Measurements from ENCODE around the gene HOXD1.

Gene HOXD1

GRCh38 chr2:176187899-176188773 is at the start of gene HOXD1:
Gene HOXD1, plus strand, starts transcription at chr2:176188668. Its CDS starts 134 bp downstream, at chr2:176188802.
- no peak for TF ChIP-seq ZNF274 (IDR thresholded peaks at IDR 0.05; ENCODE audit: low read depth, low read length)
- peak within 1 kb of the TSS; percentile 43 for H3K4me3 ChIP-seq (ENCODE audit: low read length)

DNA sequence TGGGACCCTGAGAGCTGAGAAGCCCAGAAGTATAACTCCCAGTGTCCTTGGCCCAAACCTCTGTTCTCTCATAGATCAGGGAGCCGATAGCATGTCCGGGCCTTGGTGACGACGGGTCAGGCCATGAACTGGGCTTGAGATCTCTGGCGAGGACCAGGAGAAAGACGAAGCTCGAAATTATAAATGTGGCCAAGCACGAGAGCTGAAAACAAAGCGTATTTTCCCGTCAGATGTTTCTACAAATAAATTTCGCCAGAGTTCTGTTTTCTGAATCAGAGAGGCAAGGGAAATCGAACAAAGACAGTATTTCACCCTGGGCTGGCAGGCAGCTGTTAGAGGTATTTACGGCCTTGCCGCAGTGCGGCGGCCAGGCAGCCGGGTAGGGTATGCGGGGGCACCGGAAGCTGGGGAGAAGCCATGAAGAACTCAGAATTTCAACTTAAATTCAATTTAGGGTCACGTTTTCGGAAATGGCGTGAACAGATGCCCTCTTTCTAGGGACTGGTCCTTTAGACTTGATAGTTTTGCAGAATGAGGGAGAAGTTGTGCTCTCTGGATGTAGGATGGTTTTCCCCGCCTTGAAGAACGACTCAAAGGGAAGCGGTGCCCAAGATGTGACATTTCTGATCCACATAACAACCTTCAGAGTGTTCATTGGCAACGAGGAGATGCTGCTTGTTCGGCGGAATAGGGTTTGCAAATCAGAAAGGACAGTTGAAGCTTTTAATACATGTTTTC is 49.4 kb upstream of the HOXD1 start:
- H3K4me3 ChIP-seq (ENCODE audit: low read length), result no peak overlapping the region
- TF ChIP-seq ZNF274 (IDR thresholded peaks at IDR 0.05; ENCODE audit: low read depth, low read length), result no peak

DNA sequence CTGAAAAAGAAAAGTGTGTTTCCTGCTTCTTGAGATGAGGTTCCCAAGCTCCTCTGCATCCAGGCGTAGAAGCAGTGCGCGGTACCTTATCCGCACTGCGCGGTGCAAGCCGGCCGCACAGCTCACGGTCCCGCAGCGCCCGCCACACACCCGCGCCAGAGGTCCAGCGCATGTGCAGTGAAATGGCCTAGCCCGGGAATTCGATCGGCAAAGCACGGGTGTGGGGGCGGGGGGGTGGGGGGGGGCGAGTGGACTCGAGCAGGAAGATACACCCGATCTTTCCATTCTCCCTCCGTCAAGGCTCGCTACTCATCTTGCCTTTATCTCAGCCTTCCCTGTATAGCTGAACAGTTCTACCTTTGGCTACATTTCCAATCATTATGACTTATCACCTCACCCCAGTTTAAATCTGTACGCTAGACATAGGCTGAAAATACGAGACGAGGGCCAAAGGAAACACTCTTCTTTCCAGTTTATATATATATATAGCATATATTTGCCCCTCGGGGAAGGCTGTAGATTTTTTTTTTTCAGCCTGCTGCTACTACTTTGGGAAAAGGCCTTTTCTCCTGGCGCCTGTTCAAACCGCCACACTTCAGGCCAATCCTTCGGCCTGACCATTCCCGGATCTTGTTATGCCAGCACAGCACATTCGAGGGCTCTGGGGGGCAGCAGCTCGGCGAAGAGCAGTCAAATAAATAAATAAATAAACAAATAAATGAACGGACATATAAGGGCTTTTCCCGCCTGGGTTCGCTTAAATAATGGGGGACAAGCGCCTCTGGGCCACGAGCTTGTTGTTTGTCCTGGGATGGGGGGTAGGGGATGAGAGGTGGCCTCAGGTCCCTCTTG is 48.6 kb upstream of the HOXD1 start:
- H3K4me3 ChIP-seq (ENCODE audit: low read length), result peak overlapping the region; percentile 12; the same call in 1 of the 2 replicates
- no peak for TF ChIP-seq ZNF274 (IDR thresholded peaks at IDR 0.05; ENCODE audit: low read depth, low read length)

GRCh38 chr2:176140513-176141317 is 47.8 kb upstream of the HOXD1 start:
- no peak for TF ChIP-seq ZNF274 (IDR thresholded peaks at IDR 0.05; ENCODE audit: low read depth, low read length)
- H3K4me3 ChIP-seq (ENCODE audit: low read length), result peak overlapping the region; percentile 41; the same call in 1 of the 2 replicates

DNA sequence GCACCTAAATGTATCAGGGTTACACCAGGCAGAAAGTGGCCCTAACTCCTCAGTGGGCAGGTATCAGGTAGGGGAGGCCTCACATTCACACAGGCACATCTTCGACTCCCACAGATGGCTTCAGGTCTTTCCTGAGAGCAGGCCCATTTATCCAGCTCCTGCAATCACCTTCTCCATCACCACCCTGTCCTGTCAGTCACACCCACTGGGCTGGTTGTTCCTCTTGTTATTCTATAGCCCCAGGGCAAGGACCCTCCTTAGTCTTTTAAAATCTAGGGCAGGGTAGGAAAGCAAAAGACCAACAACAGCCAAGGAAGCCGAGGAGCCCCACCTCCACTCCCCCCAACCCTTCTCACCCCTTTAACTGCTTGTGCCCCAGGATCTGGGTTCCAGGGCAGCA is 46.2 kb upstream of the HOXD1 start:
- no peak for TF ChIP-seq ZNF274 (IDR thresholded peaks at IDR 0.05; ENCODE audit: low read depth, low read length)
- H3K4me3 ChIP-seq (ENCODE audit: low read length), result no peak overlapping the region

GRCh38 chr2:176145085-176145969 is 43.1 kb upstream of the HOXD1 start:
- no peak for TF ChIP-seq ZNF274 (IDR thresholded peaks at IDR 0.05; ENCODE audit: low read depth, low read length)
- H3K4me3 ChIP-seq (ENCODE audit: low read length), result no peak overlapping the region

DNA sequence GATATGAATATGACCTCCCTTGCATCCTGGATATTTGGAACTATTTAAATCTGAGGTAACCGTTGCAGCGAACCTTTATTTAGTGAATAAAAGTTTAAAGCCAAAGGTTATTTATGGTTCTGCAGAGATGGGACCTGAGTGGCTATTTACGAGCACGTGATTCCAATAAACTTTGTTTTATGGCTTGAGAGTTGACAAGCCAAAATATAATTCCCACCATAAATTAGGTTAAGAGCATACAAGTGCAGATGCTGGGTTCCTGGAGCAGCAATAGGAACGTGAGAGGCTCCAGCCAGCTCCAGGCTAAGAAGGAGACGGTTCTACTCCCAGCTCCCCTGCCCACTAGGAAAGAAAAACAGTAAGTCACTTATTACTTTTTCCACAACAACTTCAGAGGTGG is 42.4 kb upstream of the HOXD1 start:
- TF ChIP-seq ZNF274 (IDR thresholded peaks at IDR 0.05; ENCODE audit: low read depth, low read length), result no peak
- H3K4me3 ChIP-seq (ENCODE audit: low read length), result no peak overlapping the region

GRCh38 chr2:176146645-176147044 is 41.8 kb upstream of the HOXD1 start:
- no peak for TF ChIP-seq ZNF274 (IDR thresholded peaks at IDR 0.05; ENCODE audit: low read depth, low read length)

DNA sequence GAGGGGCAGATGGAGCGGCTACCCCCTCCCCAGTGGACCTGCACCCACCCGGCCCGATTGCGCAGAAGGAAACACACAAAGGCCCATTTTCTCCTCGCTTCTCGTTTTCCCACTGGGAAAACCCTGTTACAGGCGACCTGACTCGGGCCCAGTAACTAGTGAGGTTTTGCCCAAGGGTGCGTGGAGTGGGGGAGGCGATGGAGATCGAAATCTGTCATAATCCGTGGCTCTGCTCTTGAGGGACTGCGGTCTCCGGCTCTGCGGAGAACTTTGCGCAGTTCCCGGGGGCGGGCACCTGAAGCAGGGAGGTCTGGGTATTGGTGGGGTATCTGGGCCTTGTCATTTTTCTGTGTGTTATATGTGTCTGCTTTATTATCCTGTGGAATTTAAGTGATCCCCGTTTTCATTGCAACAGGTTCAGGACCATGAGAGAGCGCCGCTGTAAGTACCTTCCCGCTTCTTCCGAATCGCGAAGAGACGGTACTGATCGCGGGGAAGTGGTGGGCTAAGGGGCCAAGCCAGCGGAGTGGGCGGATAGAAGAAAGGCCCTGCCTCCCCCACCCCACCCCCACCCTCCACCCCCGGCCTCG is 41.2 kb upstream of the HOXD1 start:
- TF ChIP-seq ZNF274 (IDR thresholded peaks at IDR 0.05; ENCODE audit: low read depth, low read length), result no peak

More at GRCh38 chr2:176146645-176147044, 41.8 kb upstream of the HOXD1 start:
- H3K4me3 ChIP-seq (ENCODE audit: low read length), result no peak overlapping the region

GRCh38 chr2:176147800-176148496 is 40.5 kb upstream of the HOXD1 start:
- no peak for TF ChIP-seq ZNF274 (IDR thresholded peaks at IDR 0.05; ENCODE audit: low read depth, low read length)

More for the DNA sequence above, 41.2 kb upstream of the HOXD1 start:
- no peak overlapping the region for H3K4me3 ChIP-seq (ENCODE audit: low read length)

GRCh38 chr2:176148751-176149421 is 39.6 kb upstream of the HOXD1 start:
- no peak for TF ChIP-seq ZNF274 (IDR thresholded peaks at IDR 0.05; ENCODE audit: low read depth, low read length)
- no peak overlapping the region for H3K4me3 ChIP-seq (ENCODE audit: low read length)

More at GRCh38 chr2:176147800-176148496, 40.5 kb upstream of the HOXD1 start:
- H3K4me3 ChIP-seq (ENCODE audit: low read length), result no peak overlapping the region

Measured in GM08714 (cell line).